HG03280 (cell line): ENCODE data around the gene MBNL2.

Experiments
- ATAC-seq: cut with Tn5 transposase; IDR thresholded peaks from one replicate; pipeline ENCODE4 v1.9.1; 2021; ENCODE audit warnings: mild to moderate bottlenecking, moderate library complexity; ENCODE audit not compliant: unreplicated experiment

Gene MBNL2

GRCh38 chr13:97267418-97268059, 45.4 kb downstream of the MBNL2 start:
- no peak for ATAC-seq

- ATAC-seq: no peak
Observed at GRCh38 chr13:97268772-97269171, 46.6 kb downstream of the MBNL2 start.

- no peak for ATAC-seq
Observed at GRCh38 chr13:97269603-97270002, 47.5 kb downstream of the MBNL2 start.

GRCh38 chr13:97272526-97272925, 50.4 kb downstream of the MBNL2 start:
- no peak for ATAC-seq

GRCh38 chr13:97273341-97273831, 51.3 kb downstream of the MBNL2 start:
- ATAC-seq: no peak

GRCh38 chr13:97274829-97275649, 52.9 kb downstream of the MBNL2 start:
- ATAC-seq: no peak

- ATAC-seq: no peak
Observed at GRCh38 chr13:97275776-97276501, 53.8 kb downstream of the MBNL2 start.

GRCh38 chr13:97276862-97277269, 54.7 kb downstream of the MBNL2 start:
- ATAC-seq: no peak

- ATAC-seq: no peak
Observed at GRCh38 chr13:97278435-97279411, 56.6 kb downstream of the MBNL2 start.

GRCh38 chr13:97279913-97280312, 57.8 kb downstream of the MBNL2 start:
- no peak for ATAC-seq

- ATAC-seq: no peak
Observed at GRCh38 chr13:97280478-97280877, 58.3 kb downstream of the MBNL2 start.

GRCh38 chr13:97281028-97281427, 58.9 kb downstream of the MBNL2 start:
- no peak for ATAC-seq

- ATAC-seq: no peak
Observed at GRCh38 chr13:97282705-97283104, 60.6 kb downstream of the MBNL2 start.

- ATAC-seq: no peak
Observed at GRCh38 chr13:97283888-97284287, 61.8 kb downstream of the MBNL2 start.

- ATAC-seq: no peak
Observed at GRCh38 chr13:97284558-97284957, 62.4 kb downstream of the MBNL2 start.

GRCh38 chr13:97285221-97285955, 63.3 kb downstream of the MBNL2 start:
- no peak for ATAC-seq

GRCh38 chr13:97286317-97287046, 64.3 kb downstream of the MBNL2 start:
- no peak for ATAC-seq

- ATAC-seq: no peak
Observed at GRCh38 chr13:97287047-97287383, 64.9 kb downstream of the MBNL2 start.

- ATAC-seq: no peak
Observed at GRCh38 chr13:97288486-97288900, 66.4 kb downstream of the MBNL2 start.
